HCT116 (cell line): ENCODE data around the gene PRXL2A.

ENCODE experiments used
- EZH2 ChIP-seq: fragments of 200-600 bp; sonication (generic); IDR thresholded peaks from 2 replicates; pipeline ENCODE4 v1.6.1; 2017; ENCODE audit warnings: antibody characterized with exemption, mixed run types
- JUND ChIP-seq: IDR thresholded peaks from 2 replicates; pipeline ENCODE4 v1.6.1; 2012
- POLR2AphosphoS5 ChIP-seq: IDR thresholded peaks from 2 replicates; pipeline ENCODE4 v1.6.1; 2011; ENCODE audit warnings: mild to moderate bottlenecking, low read depth, low read length, moderate library complexity
- RAD21 ChIP-seq: IDR thresholded peaks from 2 replicates; pipeline ENCODE4 v1.6.1; 2012; ENCODE audit warnings: low read depth, mild to moderate bottlenecking
- ZFX ChIP-seq: fragments of 450-650 bp; IDR thresholded peaks from 2 replicates; pipeline ENCODE4 v1.6.1; 2017
- TF ChIP-seq, protein P1 (sequence below), 3 experiments: fragments of 200-600 bp in 1 of 3; sonication (generic) in 1 of 3; IDR thresholded peaks in 2 of 3; conservative IDR thresholded peaks in 1 of 3; 2 replicates each; pipeline ENCODE4 v1.5.1; 2012 to 2017; ENCODE audit warnings: low read depth in 2 of 3, low read length in 2 of 3, antibody characterized with exemption in 1 of 3, borderline replicate concordance in 1 of 3, control low read depth in 1 of 3, mild to moderate bottlenecking in 1 of 3, mixed read lengths in 1 of 3, mixed run types in 1 of 3, moderate library complexity in 1 of 3; ENCODE audit not compliant: insufficient read depth in 1 of 3
- TF ChIP-seq, protein P2 (sequence below): IDR thresholded peaks from 2 replicates; pipeline ENCODE4 v1.6.1; 2011; ENCODE audit warnings: mild to moderate bottlenecking, low read length, moderate library complexity; ENCODE audit not compliant: insufficient replicate concordance; ENCODE audit errors: extremely low read depth

DNA sequence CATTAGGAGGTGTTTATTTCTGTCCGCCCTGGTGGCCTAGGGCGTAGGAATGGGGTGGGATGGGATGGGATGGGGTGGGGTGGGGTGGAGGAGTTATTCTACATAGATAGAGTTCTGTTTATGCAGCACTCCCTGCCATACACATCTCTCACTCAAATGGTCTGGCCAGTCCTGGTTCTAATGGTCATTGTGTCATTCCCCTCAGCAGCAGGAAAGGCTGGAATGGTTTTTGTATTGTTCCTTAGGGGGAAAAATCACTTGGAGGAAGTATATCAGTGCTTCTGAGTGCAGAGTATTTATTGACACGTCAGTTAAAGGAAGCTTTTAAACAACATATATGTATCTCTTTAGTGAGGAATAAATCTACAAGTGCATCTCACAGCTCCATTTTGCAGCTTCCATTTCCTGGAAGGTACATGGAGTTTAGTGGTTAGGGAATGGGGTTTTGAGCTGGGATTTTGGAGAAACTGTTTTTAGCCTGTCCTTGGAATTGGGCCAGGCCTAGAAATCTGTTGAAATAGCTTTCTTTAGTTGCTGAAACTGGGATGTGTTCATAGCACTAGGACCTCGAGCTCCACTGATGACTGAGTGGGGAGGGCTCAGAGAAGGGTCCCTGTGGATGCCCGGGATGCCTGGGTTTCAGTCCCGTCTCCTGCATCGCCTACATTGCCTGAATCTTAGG is 54.1 kb downstream of the PRXL2A start:
- TF ChIP-seq, protein P1, sequence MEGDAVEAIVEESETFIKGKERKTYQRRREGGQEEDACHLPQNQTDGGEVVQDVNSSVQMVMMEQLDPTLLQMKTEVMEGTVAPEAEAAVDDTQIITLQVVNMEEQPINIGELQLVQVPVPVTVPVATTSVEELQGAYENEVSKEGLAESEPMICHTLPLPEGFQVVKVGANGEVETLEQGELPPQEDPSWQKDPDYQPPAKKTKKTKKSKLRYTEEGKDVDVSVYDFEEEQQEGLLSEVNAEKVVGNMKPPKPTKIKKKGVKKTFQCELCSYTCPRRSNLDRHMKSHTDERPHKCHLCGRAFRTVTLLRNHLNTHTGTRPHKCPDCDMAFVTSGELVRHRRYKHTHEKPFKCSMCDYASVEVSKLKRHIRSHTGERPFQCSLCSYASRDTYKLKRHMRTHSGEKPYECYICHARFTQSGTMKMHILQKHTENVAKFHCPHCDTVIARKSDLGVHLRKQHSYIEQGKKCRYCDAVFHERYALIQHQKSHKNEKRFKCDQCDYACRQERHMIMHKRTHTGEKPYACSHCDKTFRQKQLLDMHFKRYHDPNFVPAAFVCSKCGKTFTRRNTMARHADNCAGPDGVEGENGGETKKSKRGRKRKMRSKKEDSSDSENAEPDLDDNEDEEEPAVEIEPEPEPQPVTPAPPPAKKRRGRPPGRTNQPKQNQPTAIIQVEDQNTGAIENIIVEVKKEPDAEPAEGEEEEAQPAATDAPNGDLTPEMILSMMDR (IDR thresholded peaks at IDR 0.05 in 2 of 3, conservative IDR thresholded peaks at IDR 0.05 in 1 of 3; ENCODE audit: borderline replicate concordance in 1 of 3, insufficient read depth in 1 of 3, low read depth in 2 of 3, low read length in 2 of 3), result no peak
- TF ChIP-seq JUND (no peak), EZH2 (no peak), ZFX (no peak), POLR2AphosphoS5 (no peak), RAD21 (no peak)
- TF ChIP-seq, protein P2, sequence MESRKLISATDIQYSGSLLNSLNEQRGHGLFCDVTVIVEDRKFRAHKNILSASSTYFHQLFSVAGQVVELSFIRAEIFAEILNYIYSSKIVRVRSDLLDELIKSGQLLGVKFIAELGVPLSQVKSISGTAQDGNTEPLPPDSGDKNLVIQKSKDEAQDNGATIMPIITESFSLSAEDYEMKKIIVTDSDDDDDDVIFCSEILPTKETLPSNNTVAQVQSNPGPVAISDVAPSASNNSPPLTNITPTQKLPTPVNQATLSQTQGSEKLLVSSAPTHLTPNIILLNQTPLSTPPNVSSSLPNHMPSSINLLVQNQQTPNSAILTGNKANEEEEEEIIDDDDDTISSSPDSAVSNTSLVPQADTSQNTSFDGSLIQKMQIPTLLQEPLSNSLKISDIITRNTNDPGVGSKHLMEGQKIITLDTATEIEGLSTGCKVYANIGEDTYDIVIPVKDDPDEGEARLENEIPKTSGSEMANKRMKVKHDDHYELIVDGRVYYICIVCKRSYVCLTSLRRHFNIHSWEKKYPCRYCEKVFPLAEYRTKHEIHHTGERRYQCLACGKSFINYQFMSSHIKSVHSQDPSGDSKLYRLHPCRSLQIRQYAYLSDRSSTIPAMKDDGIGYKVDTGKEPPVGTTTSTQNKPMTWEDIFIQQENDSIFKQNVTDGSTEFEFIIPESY, result no peak
